VCaP (cell line): ENCODE data around the gene KLHL10.

Experiments used
- H3K27ac ChIP-seq: fragments of 450-650 bp; 2 replicates; pipeline ENCODE4 v1.5.1; 2017
- TF ChIP-seq, protein P1 (sequence below): fragments of 450-650 bp; conservative IDR thresholded peaks from 2 replicates; pipeline ENCODE4 v1.5.1; 2017; ENCODE audit warnings: mild to moderate bottlenecking, moderate library complexity

Gene KLHL10

DNA sequence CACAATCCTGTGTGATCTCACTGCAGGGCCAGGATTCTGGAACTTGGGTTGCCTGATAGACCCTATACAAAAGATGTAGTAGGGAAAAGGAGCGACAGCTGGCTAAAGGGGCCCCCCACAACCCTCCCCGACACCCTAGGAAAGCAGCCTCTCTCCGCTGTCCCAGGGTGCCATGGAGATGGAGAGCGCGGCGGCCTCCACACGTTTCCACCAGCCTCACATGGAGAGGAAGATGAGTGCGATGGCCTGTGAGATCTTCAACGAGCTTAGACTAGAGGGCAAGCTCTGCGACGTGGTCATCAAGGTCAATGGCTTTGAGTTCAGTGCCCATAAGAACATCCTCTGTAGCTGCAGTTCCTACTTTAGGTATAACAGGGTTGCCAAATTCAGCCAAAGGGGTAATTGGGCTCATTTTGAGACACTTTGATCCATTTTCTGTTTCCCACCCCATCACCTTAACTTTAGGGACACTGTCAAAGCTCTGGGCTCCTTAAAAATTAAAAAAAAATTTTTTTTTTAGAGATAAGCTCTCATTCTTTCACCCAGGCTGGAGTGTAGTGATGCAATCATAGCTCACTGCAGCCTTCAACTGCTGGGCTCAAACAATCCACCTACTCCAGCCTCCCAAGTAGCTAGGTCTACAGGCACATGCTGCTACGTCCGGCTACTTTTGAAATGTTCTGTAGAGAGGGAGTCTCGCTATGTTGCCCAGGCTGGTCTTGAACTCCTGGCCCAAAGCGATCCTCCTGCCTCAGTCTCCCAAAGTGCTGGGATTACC, at the start of gene KLHL10:
Gene KLHL10 (plus strand): TSS at position 65 of the 778 bp plus-strand sequence. CDS start 108 bp downstream, at position 173.
- TF ChIP-seq, protein P1, sequence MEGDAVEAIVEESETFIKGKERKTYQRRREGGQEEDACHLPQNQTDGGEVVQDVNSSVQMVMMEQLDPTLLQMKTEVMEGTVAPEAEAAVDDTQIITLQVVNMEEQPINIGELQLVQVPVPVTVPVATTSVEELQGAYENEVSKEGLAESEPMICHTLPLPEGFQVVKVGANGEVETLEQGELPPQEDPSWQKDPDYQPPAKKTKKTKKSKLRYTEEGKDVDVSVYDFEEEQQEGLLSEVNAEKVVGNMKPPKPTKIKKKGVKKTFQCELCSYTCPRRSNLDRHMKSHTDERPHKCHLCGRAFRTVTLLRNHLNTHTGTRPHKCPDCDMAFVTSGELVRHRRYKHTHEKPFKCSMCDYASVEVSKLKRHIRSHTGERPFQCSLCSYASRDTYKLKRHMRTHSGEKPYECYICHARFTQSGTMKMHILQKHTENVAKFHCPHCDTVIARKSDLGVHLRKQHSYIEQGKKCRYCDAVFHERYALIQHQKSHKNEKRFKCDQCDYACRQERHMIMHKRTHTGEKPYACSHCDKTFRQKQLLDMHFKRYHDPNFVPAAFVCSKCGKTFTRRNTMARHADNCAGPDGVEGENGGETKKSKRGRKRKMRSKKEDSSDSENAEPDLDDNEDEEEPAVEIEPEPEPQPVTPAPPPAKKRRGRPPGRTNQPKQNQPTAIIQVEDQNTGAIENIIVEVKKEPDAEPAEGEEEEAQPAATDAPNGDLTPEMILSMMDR = no peak
- no peak within 1 kb of the TSS for H3K27ac ChIP-seq

DNA sequence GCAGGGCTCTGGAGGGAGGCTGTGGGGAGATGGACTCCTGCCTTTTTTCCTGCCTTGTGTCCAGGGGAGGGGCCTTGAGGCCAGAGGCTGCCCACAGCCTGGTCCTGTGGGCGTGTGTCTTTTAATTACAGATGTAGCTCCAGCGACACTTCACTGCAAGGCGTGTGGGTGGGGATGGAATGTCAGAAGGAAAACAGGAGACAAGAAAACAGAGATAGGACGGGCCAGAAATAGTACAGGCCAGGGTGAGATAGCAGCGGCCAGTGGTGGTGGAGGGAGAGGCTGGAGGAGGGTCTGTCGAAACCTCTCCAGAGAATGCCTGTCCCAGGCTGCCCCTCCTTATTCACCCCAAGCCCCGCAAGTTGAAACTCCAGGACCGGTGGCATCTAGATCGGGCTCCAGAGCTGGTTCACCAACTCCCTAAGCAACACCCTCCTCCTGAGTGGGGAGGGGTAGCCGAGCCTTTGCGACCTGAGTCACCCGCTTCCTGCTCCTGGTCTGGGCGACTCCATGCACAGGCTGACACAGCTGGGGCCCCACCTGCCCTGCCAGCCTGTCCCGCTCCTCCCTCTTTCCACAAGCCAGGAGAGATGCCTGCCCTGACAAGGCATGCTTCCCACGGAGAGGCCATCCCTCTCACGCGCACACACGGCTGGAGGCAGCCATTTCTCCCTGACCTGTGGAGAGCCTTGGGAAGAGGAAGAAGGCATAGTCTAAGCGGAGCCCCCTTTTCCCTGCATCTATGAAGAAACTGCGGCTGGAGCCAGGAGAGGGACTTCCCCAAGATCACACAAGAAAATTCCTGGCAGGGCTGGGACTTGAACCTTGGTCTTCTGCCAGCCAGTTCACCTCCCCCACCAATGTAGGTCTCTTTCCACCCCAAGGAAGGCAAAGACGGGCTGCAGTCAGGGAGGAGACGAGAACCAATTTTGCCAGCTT, 44.5 kb upstream of the KLHL10 start:
- H3K27ac ChIP-seq = peak overlapping the region; percentile 63
- TF ChIP-seq, protein P1 = no peak

DNA sequence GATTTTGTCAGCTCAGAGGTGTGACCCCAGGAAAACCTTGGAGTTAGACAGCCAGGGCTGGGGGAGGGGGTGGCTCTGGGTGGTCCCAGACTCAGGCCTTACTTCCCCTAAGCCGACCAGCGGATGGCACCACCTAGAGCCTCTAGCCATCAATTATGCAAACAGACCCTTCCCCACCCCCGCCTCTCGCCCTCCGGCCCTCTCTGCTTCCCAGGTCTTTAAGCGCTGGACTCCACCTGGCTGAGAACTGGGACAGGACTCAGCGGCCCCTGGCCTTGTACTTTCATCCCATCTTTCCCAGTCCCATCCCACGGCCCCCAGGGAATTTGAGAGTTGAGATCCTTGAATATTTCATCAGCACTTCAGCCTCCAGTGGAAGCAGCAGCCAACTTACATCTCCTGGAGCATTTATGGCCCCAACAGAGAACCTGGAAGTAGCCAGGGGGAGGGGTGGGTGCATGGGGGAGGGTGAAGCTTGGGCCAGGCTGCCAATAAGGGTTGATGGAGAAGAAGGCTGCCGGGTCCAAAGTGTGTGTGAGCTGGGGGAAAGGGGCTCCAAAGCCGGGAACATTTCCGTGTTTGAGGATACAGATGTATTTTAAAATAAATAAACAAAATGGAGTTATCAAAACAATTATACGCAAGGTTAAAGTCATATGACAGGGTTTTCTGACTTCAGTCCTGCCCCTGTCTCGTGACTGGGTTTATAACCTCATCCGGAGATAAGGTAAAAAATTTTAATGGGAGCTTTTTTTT, 43.7 kb upstream of the KLHL10 start:
- peak overlapping the region; percentile 63 for H3K27ac ChIP-seq
- TF ChIP-seq, protein P1 = no peak

DNA sequence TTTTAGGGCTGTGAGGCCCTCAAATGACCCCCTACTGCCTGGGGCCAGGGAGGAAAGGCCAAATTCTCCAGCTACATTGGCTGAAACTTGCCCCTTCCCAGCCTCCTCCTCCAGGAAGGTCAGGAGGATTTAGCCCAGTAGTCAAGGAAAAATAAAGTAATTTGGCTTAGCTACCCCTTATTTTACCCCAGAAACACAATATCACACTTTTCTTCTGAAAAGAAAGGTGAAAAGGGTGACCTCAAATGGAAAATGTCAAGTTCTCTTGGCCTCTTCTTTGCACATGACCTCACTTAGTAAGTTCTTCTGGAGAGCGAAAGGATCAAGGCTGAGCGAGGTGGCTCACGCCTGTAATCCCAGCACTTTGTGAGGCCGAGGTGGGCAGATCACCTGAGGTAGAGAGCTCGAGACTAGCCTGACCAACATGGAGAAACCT, 43.1 kb upstream of the KLHL10 start:
- peak overlapping the region; percentile 63 for H3K27ac ChIP-seq
- TF ChIP-seq, protein P1 = no peak

DNA sequence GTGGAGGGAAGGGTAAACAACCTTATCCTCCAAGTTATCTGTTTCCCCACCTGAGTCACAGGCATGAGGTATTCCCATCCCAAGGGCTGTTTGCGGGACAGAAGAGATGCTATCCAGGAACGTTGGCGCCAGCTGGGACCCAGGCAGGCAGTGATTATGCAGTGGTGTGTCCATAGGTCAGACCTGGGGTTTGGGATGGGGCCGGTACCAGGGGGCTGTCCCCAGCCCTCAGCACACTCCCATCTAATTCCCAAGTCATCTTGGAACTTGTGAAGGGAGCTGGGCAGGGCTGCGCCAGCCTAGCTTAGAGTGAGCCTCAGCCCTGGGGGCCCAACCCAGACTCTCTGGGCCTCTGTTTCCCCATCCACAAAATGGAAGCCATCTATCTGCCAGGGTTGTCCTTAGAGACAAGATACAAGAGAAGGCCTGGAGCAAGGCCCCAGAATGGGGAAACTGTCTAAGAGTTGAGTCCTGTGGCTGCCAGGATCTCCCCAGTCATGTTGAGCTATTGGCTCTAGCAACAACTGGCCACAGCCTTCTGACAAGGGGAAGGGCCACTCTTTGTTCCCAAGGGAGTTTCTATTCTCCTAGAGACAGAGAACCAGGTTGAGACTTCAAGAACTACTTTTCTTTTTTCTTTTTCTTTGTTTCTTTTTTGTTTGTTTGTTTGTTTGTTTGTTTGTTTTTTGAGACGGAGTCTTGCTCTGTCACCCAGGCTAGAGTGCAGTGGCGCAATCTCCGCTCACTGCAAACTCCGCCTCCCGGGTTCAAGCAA, 41.3 kb upstream of the KLHL10 start:
- TF ChIP-seq, protein P1 = no peak
- H3K27ac ChIP-seq = peak overlapping the region; percentile 63; the same call in 1 of the 2 replicates

DNA sequence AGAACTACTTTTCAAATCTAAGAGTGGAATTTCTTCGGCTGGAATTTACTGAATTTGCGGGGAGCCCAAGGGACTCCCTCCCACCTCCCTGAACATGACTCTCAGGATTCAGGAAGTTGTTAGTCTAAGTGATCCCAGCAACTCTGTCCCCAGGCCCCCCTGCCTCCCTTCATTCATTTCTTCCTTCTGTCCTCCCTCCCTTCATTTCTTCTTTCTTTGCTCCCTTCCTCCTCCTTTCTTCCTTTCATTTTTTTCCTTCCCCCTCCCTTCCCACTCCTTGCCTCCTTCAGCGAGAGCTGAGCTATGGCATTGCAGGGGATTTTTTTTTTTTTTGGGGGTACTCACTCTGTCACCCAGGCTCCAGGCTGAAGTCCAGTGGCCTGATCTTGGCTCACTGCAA, 40.2 kb upstream of the KLHL10 start:
- TF ChIP-seq, protein P1 = no peak
- H3K27ac ChIP-seq = no peak overlapping the region
